SIG-M5 (cell line): Measurements from ENCODE around the gene UBE2L3.
"Not testable (repeated sequence)": the region's sequence is repeated elsewhere in the genome, so short reads cannot be mapped to it uniquely, and the experiment has no call there.

Experiments used
- DNase-seq: peaks from one replicate; lab custom pipeline; 2025; lab: John Stamatoyannopoulos, UW

The UBE2L3 gene

GRCh38 chr22:21567456-21568346, at the start of gene UBE2L3:
Gene UBE2L3 (plus strand): TSS chr22:21567714. CDS start chr22:21567745, 31 bp downstream.
- no peak for DNase-seq

DNA sequence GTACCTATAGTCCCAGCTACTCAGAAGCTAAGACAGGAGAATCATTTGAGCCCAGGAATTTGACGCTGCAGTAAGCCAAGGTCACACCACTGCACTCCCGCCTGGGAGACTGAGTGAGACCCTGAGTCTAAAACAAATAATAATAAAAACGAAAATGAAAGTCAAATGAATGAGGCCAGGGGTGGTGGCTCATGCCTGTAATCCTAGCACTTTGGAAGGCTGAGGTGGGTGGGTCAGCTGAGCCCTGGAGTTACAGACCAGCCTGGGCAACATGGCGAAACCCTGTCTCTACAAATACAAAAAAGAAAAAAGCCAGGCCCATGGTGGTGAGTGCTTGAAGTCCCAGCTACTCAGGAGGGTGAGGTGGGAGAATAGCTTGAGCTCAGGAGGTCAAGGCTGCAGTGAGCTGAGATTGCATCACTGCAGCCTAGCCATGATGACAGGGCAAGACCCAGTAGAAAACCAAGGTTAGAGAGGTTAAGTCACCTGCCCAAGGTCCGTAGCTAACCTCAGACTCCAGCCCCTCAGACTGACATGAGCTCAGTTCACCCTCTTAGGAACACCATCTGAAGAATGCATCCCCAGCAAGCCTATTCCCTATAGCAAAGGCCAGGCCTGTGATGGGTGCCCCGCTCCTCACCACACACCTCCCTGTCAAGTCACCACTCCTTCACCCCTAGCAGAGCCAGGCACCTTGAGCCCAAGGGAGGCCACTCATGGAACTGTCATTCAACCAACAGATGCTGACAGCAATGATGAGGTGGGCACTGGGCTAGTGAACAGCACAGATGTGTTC, 40.6 kb upstream of the UBE2L3 start:
- DNase-seq, result not testable (repeated sequence)

- DNase-seq, result not testable (repeated sequence)
Measured at GRCh38 chr22:21531525-21531924, 36.0 kb upstream of the UBE2L3 start.

GRCh38 chr22:21532863-21533648, 34.5 kb upstream of the UBE2L3 start:
- DNase-seq, result not testable (repeated sequence)

DNA sequence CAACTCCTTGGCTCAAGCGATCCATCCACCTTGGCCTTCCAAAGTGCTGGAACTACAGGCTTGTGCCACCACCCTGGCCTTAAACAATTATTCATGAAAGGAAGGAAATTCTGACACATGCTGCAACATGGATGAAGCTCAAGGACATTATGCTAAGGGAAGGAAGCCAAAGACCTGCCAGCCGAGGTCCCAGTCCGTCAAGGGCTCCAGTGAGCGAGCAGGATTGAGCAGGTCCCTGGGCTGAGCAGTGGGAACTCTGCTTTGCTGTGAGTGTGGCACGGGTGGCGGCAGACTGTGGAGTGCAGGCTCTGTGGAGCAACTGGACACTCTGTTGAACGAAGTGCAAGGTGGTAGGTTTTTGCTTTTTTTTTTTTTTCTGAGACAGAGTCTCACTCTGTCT, 27.7 kb upstream of the UBE2L3 start:
- not testable (repeated sequence) for DNase-seq

DNA sequence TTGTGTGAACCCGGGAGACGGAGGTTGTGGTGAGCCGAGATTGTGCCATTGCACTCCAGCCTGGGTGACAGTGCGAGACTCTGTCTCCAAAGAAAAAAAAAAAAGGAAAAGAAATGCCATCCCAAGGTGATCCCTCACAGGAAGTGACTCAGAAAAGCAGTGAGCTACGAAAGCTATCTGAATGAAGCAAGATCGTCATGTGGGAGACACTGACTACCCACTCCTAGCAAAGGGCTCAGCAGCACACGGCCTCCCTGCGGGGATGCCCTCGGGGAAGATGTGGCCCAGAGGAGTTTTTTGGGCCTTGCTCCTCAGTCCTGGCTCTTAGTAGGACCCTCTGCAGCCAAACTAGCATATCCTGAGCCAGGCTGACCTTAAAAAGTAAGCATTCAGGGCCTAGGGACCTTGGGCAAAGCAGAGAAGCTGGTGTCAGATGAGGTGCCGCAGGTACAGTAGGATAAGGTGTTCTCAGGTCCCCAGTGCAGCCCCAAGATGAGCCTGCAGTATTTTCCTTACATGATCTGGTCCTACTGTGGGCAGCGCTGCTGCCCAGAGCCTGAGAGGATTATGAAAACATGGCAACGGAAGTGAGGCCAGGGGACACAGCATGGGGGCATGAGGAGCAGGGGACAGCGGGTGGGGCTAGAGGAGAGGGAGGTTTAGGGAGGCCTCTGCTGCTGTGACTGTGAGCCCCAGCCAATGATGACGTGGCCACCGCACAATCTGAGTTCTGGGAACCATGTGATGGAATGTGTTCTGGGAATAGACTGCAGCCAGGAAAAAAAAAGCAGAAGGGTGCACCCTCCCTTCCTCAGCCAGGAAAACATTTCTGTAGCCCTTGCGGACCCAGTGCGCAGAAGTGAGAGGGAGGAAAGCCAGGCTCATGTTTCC, 22.8 kb upstream of the UBE2L3 start:
- not testable (repeated sequence) for DNase-seq

DNA sequence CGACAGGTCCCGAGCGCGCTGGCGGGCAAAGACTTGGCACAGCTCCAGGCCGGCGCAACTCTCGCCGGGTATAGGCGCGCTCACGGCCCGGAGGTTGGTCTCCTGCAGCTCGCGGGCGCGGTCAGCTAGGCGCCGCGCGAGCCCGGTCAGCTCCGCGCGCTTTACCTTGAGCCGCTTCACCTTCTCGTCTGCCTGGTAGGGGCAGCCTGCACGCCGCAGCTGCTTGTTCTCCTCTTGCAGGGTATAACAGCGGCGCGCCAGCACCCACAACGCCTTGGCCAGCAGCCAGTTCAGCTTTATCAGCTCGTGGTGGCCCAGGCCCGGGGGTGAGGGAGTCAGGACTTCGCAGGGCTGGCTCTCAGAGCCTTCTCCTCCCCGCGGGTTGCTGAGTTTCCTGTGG, 18.0 kb upstream of the UBE2L3 start:
- not testable (repeated sequence) for DNase-seq

DNA sequence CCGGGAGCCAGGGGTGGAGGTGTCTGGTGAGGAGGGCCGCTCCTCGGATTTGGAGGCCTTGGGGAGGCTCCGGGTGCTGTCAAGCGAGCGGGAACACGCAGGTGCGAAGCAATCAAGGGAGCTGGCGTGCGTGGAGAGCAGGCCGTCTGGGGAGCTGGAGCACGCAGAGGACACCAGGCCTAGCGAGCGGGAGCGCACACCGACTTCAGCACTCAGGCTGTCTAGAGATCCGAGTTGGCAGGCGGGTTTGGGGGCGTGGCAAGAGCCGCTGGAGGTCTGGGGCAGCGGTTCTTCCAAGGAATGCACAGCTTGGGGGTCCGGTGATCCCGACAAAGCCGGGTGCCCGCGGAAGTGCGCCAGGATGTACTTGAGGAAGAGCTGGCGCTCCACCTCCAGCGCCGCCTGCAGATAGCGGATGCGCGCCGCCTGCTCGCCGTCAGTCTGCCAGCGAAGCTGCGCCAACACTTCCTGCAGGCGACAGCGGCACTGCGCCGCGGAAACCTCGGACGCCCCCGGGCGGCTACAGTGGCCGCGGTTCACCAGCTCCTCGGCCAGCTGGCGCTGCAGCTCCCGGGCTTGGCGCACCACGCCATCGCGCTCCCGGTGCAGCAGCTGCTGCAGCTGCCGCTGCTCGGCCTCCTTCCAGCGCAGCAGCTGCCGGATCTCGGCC, 17.4 kb upstream of the UBE2L3 start:
- not testable (repeated sequence) for DNase-seq

- not testable (repeated sequence) for DNase-seq
Measured at GRCh38 chr22:21550678-21551047, 16.9 kb upstream of the UBE2L3 start.

DNA sequence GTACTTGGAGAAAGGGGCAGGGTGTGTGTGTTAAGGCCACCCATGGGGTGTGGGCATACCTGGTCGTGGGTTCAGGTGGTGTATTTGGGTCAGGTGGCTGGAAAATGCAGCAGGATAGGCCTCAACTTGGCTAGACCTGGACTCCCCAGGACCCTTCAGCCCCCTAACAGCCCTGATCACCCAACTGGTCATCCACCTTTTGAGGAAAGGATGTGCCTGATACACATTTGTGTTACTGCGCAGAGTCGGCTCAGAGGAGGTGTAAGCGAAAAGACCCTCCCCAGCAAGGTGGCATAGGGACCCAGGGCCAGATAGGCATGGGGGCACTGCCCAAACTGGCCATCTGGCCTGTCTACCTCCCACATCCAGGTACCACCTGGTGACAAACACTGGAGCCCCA, 16.2 kb upstream of the UBE2L3 start, which contains the start of gene RIMBP3C:
RIMBP3C (minus strand) TSS at position 101 of the 400 bp plus-strand sequence. CDS start 485 bp downstream, outside the sequence.
- DNase-seq, result not testable (repeated sequence)

- not testable (repeated sequence) for DNase-seq
Measured at GRCh38 chr22:21559345-21560125, 8.0 kb upstream of the UBE2L3 start.

GRCh38 chr22:21560657-21561056, 6.9 kb upstream of the UBE2L3 start:
- not testable (repeated sequence) for DNase-seq

DNA sequence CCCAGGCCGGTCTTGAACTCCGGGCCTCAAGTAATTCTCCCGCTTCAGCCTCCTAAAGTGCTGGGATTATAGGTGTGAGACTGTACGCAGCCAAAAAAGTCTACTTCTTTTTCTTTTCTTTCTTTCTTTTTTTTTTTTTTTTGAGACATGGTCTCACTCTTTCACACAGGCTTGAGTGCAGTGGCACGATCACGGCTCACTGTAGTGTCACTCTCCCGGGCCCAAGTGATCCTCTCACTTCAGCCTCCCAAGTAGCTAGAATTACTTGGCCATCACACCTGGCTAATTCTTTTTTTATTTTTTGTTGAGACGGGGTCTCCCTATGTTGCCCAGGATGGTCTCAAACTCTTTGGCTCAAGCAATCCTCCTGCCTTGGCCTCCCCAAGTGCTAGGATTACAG, 3.6 kb upstream of the UBE2L3 start:
- no peak for DNase-seq

DNA sequence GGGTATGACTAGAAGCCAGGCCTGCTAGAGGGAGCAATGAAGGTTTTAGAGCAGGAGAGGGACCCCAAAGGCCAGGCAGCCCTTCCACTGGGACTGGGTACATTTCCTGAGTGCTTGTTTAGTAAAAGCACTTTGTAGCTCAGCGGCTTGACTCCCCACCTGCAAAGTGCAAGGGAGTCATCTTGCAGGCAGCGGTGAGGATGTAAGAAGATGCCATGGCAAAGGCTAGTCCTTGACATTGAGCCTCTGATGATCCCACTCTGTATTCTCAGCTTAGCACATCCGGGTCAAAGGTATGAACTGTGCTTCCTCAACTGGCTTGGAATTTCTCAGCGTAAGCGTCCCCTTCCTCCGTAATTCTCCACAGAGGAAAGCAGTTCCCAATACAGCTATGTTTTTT, 3.1 kb upstream of the UBE2L3 start:
- DNase-seq, result no peak

- DNase-seq, result no peak
Measured at GRCh38 chr22:21568347-21569075, 997 bp downstream of the UBE2L3 start.

DNA sequence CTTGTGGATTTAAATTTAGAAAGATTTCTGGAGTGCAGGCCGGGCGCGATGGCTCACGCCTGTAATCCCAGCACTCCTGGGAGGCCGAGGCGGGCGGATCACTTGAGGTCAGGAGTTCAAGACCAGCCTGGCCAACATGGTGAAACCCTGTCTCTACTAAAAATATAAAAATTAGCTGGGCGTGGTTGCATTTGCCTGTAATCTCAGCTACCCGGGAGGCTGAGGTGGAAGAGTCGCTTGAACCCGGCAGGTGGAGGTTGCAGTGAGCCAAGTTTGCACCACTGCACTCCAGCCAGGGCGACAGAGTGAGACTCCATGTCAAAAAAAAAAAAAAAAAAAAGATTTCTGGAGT, 1.5 kb downstream of the UBE2L3 start:
- DNase-seq, result not testable (repeated sequence)

- peak; percentile 65 for DNase-seq
Measured at GRCh38 chr22:21569459-21570170, 2.1 kb downstream of the UBE2L3 start.

- DNase-seq, result no peak
Measured at GRCh38 chr22:21570398-21570797, 2.9 kb downstream of the UBE2L3 start.
